Panc1 (cell line): ENCODE measurements around the gene TBATA.

Experiments
- CTCF ChIP-seq: fragments of 450-650 bp; IDR thresholded peaks from 2 replicates; pipeline ENCODE4 v1.5.1; 2017; ENCODE audit warnings: mild to moderate bottlenecking
- POLR2AphosphoS5 ChIP-seq: IDR thresholded peaks from 2 replicates; pipeline ENCODE4 v1.6.1; 2012; ENCODE audit warnings: mild to moderate bottlenecking, low read depth, low read length, moderate library complexity
- REST ChIP-seq, 2 experiments: IDR thresholded peaks; 2 replicates each; pipeline ENCODE4 v1.6.1; 2011 to 2012; ENCODE audit warnings: low read depth in 2 of 2, control low read depth in 1 of 2, low read length in 1 of 2, mild to moderate bottlenecking in 1 of 2, moderate library complexity in 1 of 2; ENCODE audit not compliant: insufficient read depth in 1 of 2
- SIN3A ChIP-seq: IDR thresholded peaks from 2 replicates; pipeline ENCODE4 v1.6.1; 2012; ENCODE audit warnings: low read depth, mild to moderate bottlenecking, low read length, moderate library complexity, borderline replicate concordance; ENCODE audit not compliant: insufficient read depth
- TCF7L2 ChIP-seq: IDR thresholded peaks from 2 replicates; pipeline ENCODE4 v1.6.1; 2011; ENCODE audit warnings: mild to moderate bottlenecking, low read depth, low read length, inconsistent platforms

GRCh38 chr10:70744617-70745143, 40.5 kb downstream of the TBATA start:
- TF ChIP-seq POLR2AphosphoS5 (no peak), CTCF (no peak), TCF7L2 (no peak), SIN3A (no peak), REST (IDR thresholded peaks at IDR 0.05; ENCODE audit: insufficient read depth in 1 of 2, low read depth in 2 of 2, low read length in 1 of 2) (no peak)
